Hepatocyte (in vitro differentiated cells): ENCODE results near the gene PLEKHA5. TPM values are rescaled to one million over a fixed set of nuclear protein-coding genes. Genes with fewer than 3 reads are reported as not detected.

Experiments used
- DNase-seq: peaks from one replicate; pipeline ENCODE4 v3.0.0-alpha.2; 2016; ENCODE audit warnings: low spot score
- H2AFZ ChIP-seq: fragments of 200-600 bp; sonication (generic); 2 replicates; pipeline ENCODE4 v1.6.0; 2016; ENCODE audit warnings: antibody characterized with exemption, mild to moderate bottlenecking
- H3K27ac ChIP-seq: fragments of 200-600 bp; sonication (generic); 2 replicates; pipeline ENCODE4 v1.5.1; 2016; ENCODE audit warnings: mild to moderate bottlenecking
- H3K27me3 ChIP-seq: fragments of 200-600 bp; sonication (generic); 2 replicates; pipeline ENCODE4 v1.6.1; 2016
- H3K36me3 ChIP-seq: fragments of 200-600 bp; sonication (generic); replicated peaks from 2 replicates; pipeline ENCODE4 v1.5.1; 2016; ENCODE audit warnings: low read depth; ENCODE audit not compliant: insufficient read depth
- H3K4me1 ChIP-seq: fragments of 200-600 bp; sonication (generic); 2 replicates; pipeline ENCODE4 v1.5.1; 2016; ENCODE audit warnings: mild to moderate bottlenecking, moderate library complexity; ENCODE audit not compliant: insufficient read depth
- H3K4me2 ChIP-seq: fragments of 200-600 bp; sonication (generic); 2 replicates; pipeline ENCODE4 v1.6.0; 2016
- H3K4me3 ChIP-seq: fragments of 200-600 bp; sonication (generic); 2 replicates; pipeline ENCODE4 v1.5.1; 2016; ENCODE audit warnings: mild to moderate bottlenecking
- H3K79me2 ChIP-seq: fragments of 200-600 bp; sonication (generic); 2 replicates; pipeline ENCODE4 v1.6.0; 2017; ENCODE audit warnings: mild to moderate bottlenecking
- H3K9me2 ChIP-seq: fragments of 200-600 bp; sonication (generic); replicated peaks from 2 replicates; pipeline ENCODE4 v1.6.0; 2017; ENCODE audit warnings: mild to moderate bottlenecking; ENCODE audit not compliant: insufficient read depth
- H3K9me3 ChIP-seq: fragments of 200-600 bp; sonication (generic); 2 replicates; pipeline ENCODE4 v1.5.1; 2016; ENCODE audit warnings: low read depth, mild to moderate bottlenecking
- H4K20me1 ChIP-seq: fragments of 200-600 bp; sonication (generic); 2 replicates; pipeline ENCODE4 v1.6.0; 2016; ENCODE audit warnings: mild to moderate bottlenecking; ENCODE audit not compliant: insufficient read depth, poor library complexity, severe bottlenecking
- CTCF ChIP-seq: fragments of 200-600 bp; sonication (generic); IDR thresholded peaks from 2 replicates; pipeline ENCODE4 v1.5.1; 2016; ENCODE audit warnings: antibody characterized with exemption, mild to moderate bottlenecking; ENCODE audit not compliant: poor library complexity
- EZH2 ChIP-seq: fragments of 200-600 bp; sonication (generic); IDR thresholded peaks from 2 replicates; pipeline ENCODE4 v1.6.1; 2016; ENCODE audit warnings: antibody characterized with exemption, mild to moderate bottlenecking, borderline replicate concordance
- EZH2phosphoT487 ChIP-seq: fragments of 200-600 bp; sonication (generic); IDR thresholded peaks from one replicate; pipeline ENCODE4 v1.6.1; 2018; ENCODE audit warnings: antibody characterized with exemption, mild to moderate bottlenecking, low read depth, moderate library complexity; ENCODE audit not compliant: unreplicated experiment, severe bottlenecking
- WGBS: methylation state at CpG from one replicate; pipeline ENCODE4 v1.1.6; 2016; ENCODE audit warnings: low lambda C conversion rate; ENCODE audit errors: missing lambda C conversion rate; 5-methylcytosine and 5-hydroxymethylcytosine counted together
- polyA plus RNA-seq: library from polyadenylated mRNA; unstranded; fragments of >200 nt; fragmentation: Nextera tagmentation; extraction: Ambion mirVana; gene quantifications from 2 replicates; pipeline ENCODE4 v1.2.1, GENCODE V29; 2016
- total RNA-seq: library from RNA; depleted of rRNA; stranded (reverse); fragments of >200 nt; gene quantifications from 2 replicates; pipeline ENCODE4 v1.2.3, GENCODE V29; 2014

The PLEKHA5 gene
- total and polyA plus RNA-seq, 2 experiments from 2014 or later = 32.2 to 39.6 TPM

GRCh38 chr12:19276767-19277166, 147.2 kb downstream of the PLEKHA5 start:
- no peak overlapping the region for H2AFZ ChIP-seq
- H4K20me1 ChIP-seq = no peaks in the 10 kb centered on the region
- H3K9me3 ChIP-seq = no peaks in the 10 kb centered on the region
- no peak for DNase-seq
- H3K4me2 ChIP-seq = no peak overlapping the region
- no peaks in the 10 kb centered on the region for H3K4me1 ChIP-seq
- no peak for TF ChIP-seq CTCF
- no peak for TF ChIP-seq EZH2
- TF ChIP-seq EZH2phosphoT487 = no peak
- peaks cover 4% of the 10 kb centered on the region for H3K79me2 ChIP-seq
- H3K27me3 ChIP-seq = no peaks in the 10 kb centered on the region
- no peaks in the 10 kb centered on the region for H3K36me3 ChIP-seq
- H3K27ac ChIP-seq = no peak overlapping the region
- no peaks in the 10 kb centered on the region for H3K9me2 ChIP-seq
- H3K4me3 ChIP-seq = no peak overlapping the region

- TF ChIP-seq EZH2phosphoT487 (no peak), CTCF (no peak), EZH2 (no peak)
- no peaks in the 10 kb centered on the region for H3K27me3 ChIP-seq
- H3K4me1 ChIP-seq = no peaks in the 10 kb centered on the region
- H3K36me3 ChIP-seq = no peaks in the 10 kb centered on the region
- no peak overlapping the region for H3K27ac ChIP-seq
- peaks cover 7% of the 10 kb centered on the region for H3K79me2 ChIP-seq
- H2AFZ ChIP-seq = no peak overlapping the region
- no peak for DNase-seq
- no peaks in the 10 kb centered on the region for H4K20me1 ChIP-seq
- no peaks in the 10 kb centered on the region for H3K9me2 ChIP-seq
- no peak overlapping the region for H3K4me3 ChIP-seq
- H3K4me2 ChIP-seq = no peak overlapping the region
- H3K9me3 ChIP-seq = no peaks in the 10 kb centered on the region
Measured at GRCh38 chr12:19277711-19278110, 148.2 kb downstream of the PLEKHA5 start.

- H3K36me3 ChIP-seq = no peaks in the 10 kb centered on the region
- TF ChIP-seq EZH2phosphoT487 (no peak), CTCF (no peak), EZH2 (no peak)
- H3K27me3 ChIP-seq = no peaks in the 10 kb centered on the region
- WGBS = 85% methylated on average over 2 of the region's 2 CpGs
- H3K4me2 ChIP-seq = no peak overlapping the region
- no peak overlapping the region for H3K4me3 ChIP-seq
- no peaks in the 10 kb centered on the region for H3K4me1 ChIP-seq
- no peak overlapping the region for H2AFZ ChIP-seq
- no peaks in the 10 kb centered on the region for H4K20me1 ChIP-seq
- H3K9me3 ChIP-seq = no peaks in the 10 kb centered on the region
- no peak overlapping the region for H3K27ac ChIP-seq
- peaks cover 7% of the 10 kb centered on the region for H3K79me2 ChIP-seq
- no peak for DNase-seq
- H3K9me2 ChIP-seq = no peaks in the 10 kb centered on the region
Measured at GRCh38 chr12:19278407-19278806, 148.9 kb downstream of the PLEKHA5 start.

GRCh38 chr12:19282133-19282699, 152.7 kb downstream of the PLEKHA5 start:
- Histone ChIP-seq H3K79me2 (peaks cover 6% of the 10 kb centered on the region), H2AFZ (no peak overlapping the region), H3K9me2 (no peaks in the 10 kb centered on the region), H3K27ac (no peak overlapping the region), H3K4me1 (no peaks in the 10 kb centered on the region), H3K27me3 (no peaks in the 10 kb centered on the region), H3K4me2 (no peak overlapping the region), H3K4me3 (no peak overlapping the region), H3K9me3 (no peaks in the 10 kb centered on the region), H4K20me1 (no peaks in the 10 kb centered on the region), H3K36me3 (no peaks in the 10 kb centered on the region)
- TF ChIP-seq EZH2 (no peak), CTCF (no peak), EZH2phosphoT487 (no peak)
- no peak for DNase-seq
